ENCODE data around the gene VTI1A. TPM values are rescaled to one million over a fixed set of nuclear protein-coding genes. Genes with fewer than 3 reads are reported as not detected.
A peak's percentile ranks its signal among the peaks of the same experiment; 100 is the strongest.

Gene VTI1A
- polyA plus RNA-seq, 1 of the 3 experiments (the other 2 are of a cell fraction) = 8.3 TPM

- Histone ChIP-seq H3K27me3 (ENCODE audit: insufficient read depth) (no peaks in the 10 kb centered on the region), H3K4me2 (no peak overlapping the region), H3K36me3 (replicated peaks in 1 of 2; ENCODE audit: control insufficient read depth in 1 of 2, insufficient read depth in 2 of 2, low read length in 1 of 2) (peaks cover 77 to 85% of the 10 kb centered on the region in 2 experiments), H3F3A (replicated peaks; ENCODE audit: insufficient read depth) (peaks cover 13% of the 10 kb centered on the region), H3K9ac (no peak overlapping the region), H3K9me3 (no peaks in the 10 kb centered on the region), H3K9me2 (no peaks in the 10 kb centered on the region), H2AFZ (ENCODE audit: low read depth) (no peak overlapping the region), H3K27ac (ENCODE audit: low read depth in 2 of 2, low read length in 1 of 2) (no peak overlapping the region), H3K4me3 (ENCODE audit: low read depth in 2 of 2, low read length in 1 of 2) (no peak overlapping the region), H4K20me1 (ENCODE audit: insufficient read depth) (no peaks in the 10 kb centered on the region), H3K79me2 (ENCODE audit: insufficient read depth) (peaks cover 4% of the 10 kb centered on the region; the same call in 1 of the 2 replicates), H3K4me1 (ENCODE audit: control insufficient read depth in 1 of 2, insufficient read depth in 2 of 2, low read depth in 1 of 2, low read length in 1 of 2) (no peaks in the 10 kb centered on the region)
- peak; percentile 66 for TF ChIP-seq RAD21 (IDR thresholded peaks at IDR 0.05; ENCODE audit: low read length)
- TF ChIP-seq, protein P1, sequence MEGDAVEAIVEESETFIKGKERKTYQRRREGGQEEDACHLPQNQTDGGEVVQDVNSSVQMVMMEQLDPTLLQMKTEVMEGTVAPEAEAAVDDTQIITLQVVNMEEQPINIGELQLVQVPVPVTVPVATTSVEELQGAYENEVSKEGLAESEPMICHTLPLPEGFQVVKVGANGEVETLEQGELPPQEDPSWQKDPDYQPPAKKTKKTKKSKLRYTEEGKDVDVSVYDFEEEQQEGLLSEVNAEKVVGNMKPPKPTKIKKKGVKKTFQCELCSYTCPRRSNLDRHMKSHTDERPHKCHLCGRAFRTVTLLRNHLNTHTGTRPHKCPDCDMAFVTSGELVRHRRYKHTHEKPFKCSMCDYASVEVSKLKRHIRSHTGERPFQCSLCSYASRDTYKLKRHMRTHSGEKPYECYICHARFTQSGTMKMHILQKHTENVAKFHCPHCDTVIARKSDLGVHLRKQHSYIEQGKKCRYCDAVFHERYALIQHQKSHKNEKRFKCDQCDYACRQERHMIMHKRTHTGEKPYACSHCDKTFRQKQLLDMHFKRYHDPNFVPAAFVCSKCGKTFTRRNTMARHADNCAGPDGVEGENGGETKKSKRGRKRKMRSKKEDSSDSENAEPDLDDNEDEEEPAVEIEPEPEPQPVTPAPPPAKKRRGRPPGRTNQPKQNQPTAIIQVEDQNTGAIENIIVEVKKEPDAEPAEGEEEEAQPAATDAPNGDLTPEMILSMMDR (IDR thresholded peaks at IDR 0.05) = peak; percentile 66
- TF ChIP-seq IRF3 (IDR thresholded peaks at IDR 0.05; ENCODE audit: low read depth, low read length) = no peak
- no peak for TF ChIP-seq NFIC (IDR thresholded peaks at IDR 0.05; ENCODE audit: borderline replicate concordance)
- CTCF ChIA-PET = interaction anchor here (0.5 to 4.4 kb wide), 33 partner anchors 9 to 1470 kb away, joined by 3 to 19 read pairs (median 4); partner anchors contain the start of genes VTI1A and ZDHHC6
- no peak for DNase-seq
- POLR2A ChIA-PET = no interaction called here
- 71% methylated on average over 2 of the region's 2 CpGs for WGBS (ENCODE audit: low lambda C conversion rate)
Measured at GRCh38 chr10:112434988-112435619, 11.9 kb upstream of the VTI1A start.

DNA sequence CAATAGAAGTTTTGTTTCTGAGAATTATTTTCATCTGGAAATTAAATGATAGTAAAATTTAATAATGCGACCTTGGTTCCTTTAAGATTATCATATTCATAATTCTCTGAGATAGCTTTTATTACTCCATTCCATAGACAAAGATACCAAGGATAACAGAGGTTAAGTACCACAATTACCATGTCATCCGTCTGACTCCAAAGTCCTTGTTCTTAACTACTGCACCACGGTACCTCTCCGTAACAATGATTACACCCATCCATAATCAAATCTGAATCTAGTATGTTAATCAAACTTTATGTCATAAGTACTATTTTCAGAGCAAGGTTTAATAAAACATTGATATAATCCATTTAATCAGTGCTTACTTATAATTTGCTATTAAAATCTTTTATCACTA is 8.7 kb upstream of the VTI1A start:
- H2AFZ ChIP-seq (ENCODE audit: low read depth) = no peak overlapping the region
- TF ChIP-seq ELF1 (IDR thresholded peaks at IDR 0.05) (no peak), MXI1 (IDR thresholded peaks at IDR 0.05; ENCODE audit: low read depth, low read length) (no peak), FOXJ3 (CRISPR knock-in tag; IDR thresholded peaks at IDR 0.05) (no peak), TEAD4 (IDR thresholded peaks at IDR 0.05; ENCODE audit: borderline replicate concordance, insufficient read depth) (no peak), REST (IDR thresholded peaks at IDR 0.05; ENCODE audit: low read depth, low read length) (no peak), RCOR1 (IDR thresholded peaks at IDR 0.05; ENCODE audit: low read length) (no peak), NRF1 (IDR thresholded peaks at IDR 0.05; ENCODE audit: low read depth, low read length) (no peak), EZH2phosphoT487 (IDR thresholded peaks at IDR 0.05; ENCODE audit: borderline replicate concordance, low read depth) (no peak), RFX5 (IDR thresholded peaks at IDR 0.05; ENCODE audit: low read length) (no peak), MAX (IDR thresholded peaks at IDR 0.05; ENCODE audit: low read depth) (no peak), RXRA (IDR thresholded peaks at IDR 0.05; ENCODE audit: borderline replicate concordance, low read depth) (no peak), USF2 (IDR thresholded peaks at IDR 0.05; ENCODE audit: borderline replicate concordance, low read depth, low read length) (no peak)
- TF ChIP-seq, protein P1 (IDR thresholded peaks at IDR 0.05) = no peak

More for the DNA sequence above, 8.7 kb upstream of the VTI1A start:
- H3K4me2 ChIP-seq = no peak overlapping the region
- no peaks in the 10 kb centered on the region for H3K9me2 ChIP-seq
- peaks cover 4% of the 10 kb centered on the region; the same call in 1 of the 2 replicates for H3K79me2 ChIP-seq (ENCODE audit: insufficient read depth)
- POLR2A ChIA-PET = no interaction called here
- peaks cover 71 to 76% of the 10 kb centered on the region in 2 experiments for H3K36me3 ChIP-seq (replicated peaks in 1 of 2; ENCODE audit: control insufficient read depth in 1 of 2, insufficient read depth in 2 of 2, low read length in 1 of 2)
- no peaks in the 10 kb centered on the region for H4K20me1 ChIP-seq (ENCODE audit: insufficient read depth)
- no peaks in the 10 kb centered on the region for H3K27me3 ChIP-seq (ENCODE audit: insufficient read depth)
- 95% methylated on average over 4 of the region's 4 CpGs for WGBS (ENCODE audit: low lambda C conversion rate)
- CTCF ChIA-PET = no interaction called here
- no peak overlapping the region for H3K27ac ChIP-seq (ENCODE audit: low read depth in 2 of 2, low read length in 1 of 2)
- DNase-seq = no peak
- H3K9me3 ChIP-seq = no peaks in the 10 kb centered on the region
- H3K4me3 ChIP-seq (ENCODE audit: low read depth in 2 of 2, low read length in 1 of 2) = no peak overlapping the region
- peaks cover 13% of the 10 kb centered on the region for H3F3A ChIP-seq (replicated peaks; ENCODE audit: insufficient read depth)
- H3K9ac ChIP-seq = no peak overlapping the region
- no peaks in the 10 kb centered on the region for H3K4me1 ChIP-seq (ENCODE audit: control insufficient read depth in 1 of 2, insufficient read depth in 2 of 2, low read depth in 1 of 2, low read length in 1 of 2)
